GM12878 (cell line): ENCODE results near the gene RAD51B. TPM values are rescaled to one million over a fixed set of nuclear protein-coding genes. Genes with fewer than 3 reads are reported as not detected.

Experiments
- ATAC-seq: fragments of 200-7000 bp; cut with Tn5 transposase; 3 replicates; pipeline ENCODE4 v1.9.1; 2020; ENCODE audit warnings: mild to moderate bottlenecking, moderate library complexity
- BruUV-seq: library from RNA; stranded (reverse); fragments of 400-500 nt; replicated peaks from 2 replicates; lab custom pipeline; 2021; lab: Mats Ljungman, UMichigan
- CTCF ChIA-PET: fragments of 300-600 bp; sonication (Branson Sonifier 250); formaldehyde crosslinking; extraction: SDS; loops from one replicate; lab custom pipeline; 2021; ENCODE audit warnings: inconsistent platforms; lab: Yijun Ruan, JAX
- POLR2A ChIA-PET: fragments of 350-600 bp; formaldehyde crosslinking; extraction: SDS; loops from one replicate; lab custom pipeline; 2021; ENCODE audit warnings: inconsistent platforms; lab: Charles Lee
- RAD21 ChIA-PET: fragments of 300-600 bp; sonication (Branson Sonifier 250); formaldehyde crosslinking; loops from one replicate; lab custom pipeline; 2023; ENCODE audit warnings: antibody characterized with exemption; ENCODE audit not compliant: unreplicated experiment; lab: Charles Lee
- SMC1A ChIA-PET: fragments of 300-600 bp; sonication (Branson Sonifier 250); formaldehyde crosslinking; loops from one replicate; lab custom pipeline; 2023; ENCODE audit not compliant: unreplicated experiment, uncharacterized antibody; lab: Charles Lee
- DNase-seq: peaks from one replicate; pipeline ENCODE4 v3.0.0-alpha.2; 2011; ENCODE audit warnings: low read depth, low spot score
- FAIRE-seq: peaks from 3 replicates; lab custom pipeline; 2011; peaks lifted over from hg19 to GRCh38; lab: Jason Lieb, UNC
- H2AFZ ChIP-seq: 2 replicates; pipeline ENCODE4 v1.6.0; 2011; ENCODE audit warnings: low read depth, low read length, control low read depth; ENCODE audit not compliant: control insufficient read depth
- H3K27ac ChIP-seq: 2 replicates; pipeline ENCODE4 v1.5.1; 2011; ENCODE audit warnings: control low read depth; ENCODE audit not compliant: control insufficient read depth, insufficient read depth
- H3K27me3 ChIP-seq, 2 experiments: replicated peaks in 1 of 2; 2 replicates each; pipeline versions ENCODE4 v1.6.0 to v1.6.1; 2011; ENCODE audit warnings: low read length in 1 of 2; ENCODE audit not compliant: control insufficient read depth in 2 of 2, insufficient read depth in 2 of 2
- H3K36me3 ChIP-seq, 2 experiments: 2 replicates each; pipeline ENCODE4 v1.5.1; 2011; ENCODE audit warnings: low read length in 1 of 2; ENCODE audit not compliant: control insufficient read depth in 2 of 2, insufficient read depth in 2 of 2
- H3K4me1 ChIP-seq: 2 replicates; pipeline ENCODE4 v1.6.1; 2011; ENCODE audit warnings: mild to moderate bottlenecking, low read length, moderate library complexity, mixed read lengths; ENCODE audit not compliant: control insufficient read depth, insufficient read depth
- H3K4me2 ChIP-seq: 2 replicates; pipeline ENCODE4 v1.6.0; 2011; ENCODE audit warnings: control low read depth; ENCODE audit not compliant: control insufficient read depth, insufficient read depth
- H3K4me3 ChIP-seq: fragments of 200-600 bp; sonication (generic); 2 replicates; pipeline ENCODE4 v1.5.1; 2016
- H3K79me2 ChIP-seq: 2 replicates; pipeline ENCODE4 v1.6.0; 2011; ENCODE audit warnings: low read length; ENCODE audit not compliant: control insufficient read depth, insufficient read depth
- H3K9ac ChIP-seq: 2 replicates; pipeline ENCODE4 v1.8.0; 2011; ENCODE audit warnings: low read length, control low read depth, mixed read lengths; ENCODE audit not compliant: control insufficient read depth, insufficient read depth
- H3K9me3 ChIP-seq: replicated peaks from 3 replicates; pipeline ENCODE4 v1.5.1; 2011; ENCODE audit warnings: mild to moderate bottlenecking, low read length; ENCODE audit not compliant: control insufficient read depth, insufficient read depth
- H4K20me1 ChIP-seq: 2 replicates; pipeline ENCODE4 v1.6.0; 2011; ENCODE audit not compliant: control insufficient read depth, insufficient read depth
- ATF7 ChIP-seq: fragments of 450-650 bp; IDR thresholded peaks from 2 replicates; pipeline ENCODE4 v1.6.1; 2016; ENCODE audit warnings: low read depth, mild to moderate bottlenecking
- BHLHE40 ChIP-seq, 2 experiments: fragments of 450-650 bp in 1 of 2; IDR thresholded peaks; 2 replicates each; pipeline ENCODE4 v1.6.1; 2011 to 2017; ENCODE audit warnings: low read depth in 2 of 2, borderline replicate concordance in 1 of 2, improper control_type of control experiment in 1 of 2, low read length in 1 of 2, mild to moderate bottlenecking in 1 of 2
- FOXM1 ChIP-seq: IDR thresholded peaks from 2 replicates; pipeline ENCODE4 v1.6.1; 2012; ENCODE audit warnings: low read depth, mild to moderate bottlenecking, inconsistent platforms, low read length, moderate library complexity
- HDGF ChIP-seq: fragments of 450-650 bp; IDR thresholded peaks from 2 replicates; pipeline ENCODE4 v1.6.1; 2016; ENCODE audit warnings: antibody characterized with exemption
- KDM1A ChIP-seq: fragments of 200-600 bp; sonication (generic); IDR thresholded peaks from 2 replicates; pipeline ENCODE4 v1.6.1; 2016; ENCODE audit warnings: borderline replicate concordance
- MYC ChIP-seq: IDR thresholded peaks from 2 replicates; pipeline ENCODE4 v1.6.1; 2011; ENCODE audit warnings: mild to moderate bottlenecking, low read length, moderate library complexity, inconsistent platforms; ENCODE audit not compliant: insufficient read depth, insufficient replicate concordance, insufficient read length, severe bottlenecking
- NR2C1 ChIP-seq: fragments of 450-650 bp; IDR thresholded peaks from 2 replicates; pipeline ENCODE4 v1.6.1; 2017; ENCODE audit warnings: antibody characterized with exemption, mild to moderate bottlenecking, moderate library complexity
- REST ChIP-seq: IDR thresholded peaks from 2 replicates; pipeline ENCODE4 v1.6.1; 2012; ENCODE audit warnings: mild to moderate bottlenecking, low read depth, low read length
- RFX5 ChIP-seq: IDR thresholded peaks from 2 replicates; pipeline ENCODE4 v1.6.1; 2011; ENCODE audit warnings: low read depth, low read length, improper control_type of control experiment
- SP1 ChIP-seq: IDR thresholded peaks from one replicate; pipeline ENCODE4 v1.6.1; 2011; ENCODE audit warnings: low read depth, low read length
- STAT1 ChIP-seq: fragments of 450-650 bp; conservative IDR thresholded peaks from 2 replicates; pipeline ENCODE4 v1.6.1; 2014; ENCODE audit warnings: antibody characterized with exemption, mild to moderate bottlenecking
- USF1 ChIP-seq: IDR thresholded peaks from 2 replicates; pipeline ENCODE4 v1.6.1; 2011; ENCODE audit warnings: borderline replicate concordance, low read depth, mild to moderate bottlenecking, moderate library complexity, mixed read lengths, low read length; ENCODE audit not compliant: insufficient read depth; ENCODE audit errors: extremely low read length
- ZBTB4 ChIP-seq: fragments of 450-650 bp; formaldehyde crosslinking; IDR thresholded peaks from 2 replicates; pipeline ENCODE4 v1.4.0; 2022; ENCODE audit warnings: mild to moderate bottlenecking, moderate library complexity
- ZNF207 ChIP-seq: fragments of 450-650 bp; IDR thresholded peaks from 2 replicates; pipeline ENCODE4 v1.6.1; 2014; ENCODE audit warnings: antibody characterized with exemption, mild to moderate bottlenecking, borderline replicate concordance
- WGBS: methylation state at CpG from one replicate; pipeline ENCODE4 v1.1.6; 2016; ENCODE audit warnings: low lambda C conversion rate; ENCODE audit not compliant: insufficient replicate concordance, insufficient coverage; ENCODE audit errors: missing lambda C conversion rate; 5-methylcytosine and 5-hydroxymethylcytosine counted together
- in situ Hi-C: fragments of 300-500 bp; cut with MboI; formaldehyde crosslinking; loops from 9 replicates; pipeline ENCODE4 v1.14.3; 2018; ENCODE audit warnings: mixed read lengths
- intact Hi-C: fragments of 100-400 bp; cut with micrococcal nuclease; formaldehyde crosslinking; loops from one replicate; pipeline ENCODE4 v1.14.2; 2022; ENCODE audit not compliant: unreplicated experiment
- polyA plus RNA-seq, 11 experiments: library from polyadenylated mRNA; depleted of rRNA in 4 of 11; unstranded in 6 of 11; stranded (reverse) in 5 of 11; fragments of >200 nt; fragmentation: Nextera tagmentation in 4 of 11; fragmentation: Illumina TruSeq in 1 of 11; extraction: Ambion mirVana in 4 of 11; extraction: Trizol in 1 of 11; gene quantifications; 1 replicate in 1 of 11; 2 replicates in 10 of 11; pipeline versions ENCODE4 v1.2.1 to v1.2.3, GENCODE V29; 2011 to 2016; ENCODE audit warnings: inconsistent platforms in 2 of 11, missing spikeins in 2 of 11, low read depth in 1 of 11
- total RNA-seq, 4 experiments: library from RNA; depleted of rRNA in 3 of 4; stranded (reverse); fragments of >200 nt in 3 of 4; fragmentation: Illumina TruSeq in 1 of 4; extraction: Trizol in 1 of 4; gene quantifications; 2 replicates each; pipeline versions ENCODE4 v1.2.1 to v1.2.3, GENCODE V29; 2013 to 2021

The RAD51B gene
- total and polyA plus RNA-seq, 10 of the 15 experiments (the other 5 are each of a cell fraction or from before 2014, with no cell fraction given), result 9.8 to 26.8 (median 21.3) TPM

GRCh38 chr14:68327231-68327630 is 507.7 kb downstream of the RAD51B start (continued):
- no peak for TF ChIP-seq REST
- no peak for TF ChIP-seq NR2C1

GRCh38 chr14:68328509-68328908 is 508.9 kb downstream of the RAD51B start:
- RAD21 ChIA-PET, result interaction anchor here (0.6 to 2.3 kb wide), 24 partner anchors 9 to 467 kb away, joined by 3 to 21 read pairs (median 4); no protein-coding TSS in a partner anchor
- CTCF ChIA-PET, result interaction anchor here (0.8 to 2.2 kb wide), 13 partner anchors 9 to 496 kb away, joined by 3 to 22 read pairs (median 3); no protein-coding TSS in a partner anchor
- whole genome bisulfite sequencing, result 0% methylated on average over 3 of the region's 3 CpGs
- Histone ChIP-seq H3K4me3 (no peak overlapping the region), H3K4me1 (peaks cover 36% of the 10 kb centered on the region), H3K9ac (no peak overlapping the region; the same call in 1 of the 2 replicates), H3K27ac (peak overlapping the region; percentile 64), H3K9me3 (no peaks in the 10 kb centered on the region), H3K27me3 (no peaks in the 10 kb centered on the region), H3K4me2 (peak overlapping the region; percentile 71), H3K79me2 (no peaks in the 10 kb centered on the region), H2AFZ (no peak overlapping the region), H4K20me1 (no peaks in the 10 kb centered on the region), H3K36me3 (no peaks in the 10 kb centered on the region)
- in situ Hi-C loops, result no loop called here
- DNase-seq (no peak), ATAC-seq (peak; percentile 85), FAIRE-seq (peak; percentile 27)
- intact Hi-C loops, result loop anchor here (1.0 to 5.0 kb wide), 2 partner anchors 13 to 39 kb away; no protein-coding TSS in a partner anchor
- SMC1A ChIA-PET, result interaction anchor here (0.6 to 3.3 kb wide), 27 partner anchors 9 to 479 kb away, joined by 3 to 37 read pairs (median 6); no protein-coding TSS in a partner anchor
- no TSS peak for BruUV-seq
- POLR2A ChIA-PET, result interaction anchor here (0.7 to 2.9 kb wide), 9 partner anchors 10 to 148 kb away, joined by 3 to 14 read pairs (median 3); no protein-coding TSS in a partner anchor
- TF ChIP-seq STAT1 (no peak), BHLHE40 (IDR thresholded peaks at IDR 0.05; ENCODE audit: borderline replicate concordance in 1 of 2, low read depth in 2 of 2, low read length in 1 of 2) (peak; percentile 39 to 61; a peak in 2 of 4 replicates), FOXM1 (peak; percentile 85), USF1 (no peak), MYC (no peak), RFX5 (no peak), ZNF207 (no peak), KDM1A (no peak), SP1 (peak; percentile 32), HDGF (no peak), ZBTB4 (CRISPR knock-in tag) (no peak), ATF7 (no peak)
